Cardiac muscle cell (in vitro differentiated cells and primary cell): ENCODE results near the gene JAML. TPM values are rescaled to one million over a fixed set of nuclear protein-coding genes. Genes with fewer than 3 reads are reported as not detected.
A peak's percentile ranks its signal among the peaks of the same experiment; 100 is the strongest.
"Not testable (repeated sequence)": the region's sequence is repeated elsewhere in the genome, so short reads cannot be mapped to it uniquely, and the experiment has no call there.

Experiments used
- DNase-seq, 2 donors: peaks; one replicate each; pipeline versions ENCODE4 v3.0.0 to v3.0.0-alpha.2; 2010 to 2017; ENCODE audit warnings: low read depth in 1 of 2, low spot score in 1 of 2
- H3K27ac ChIP-seq: fragments of 200-600 bp; sonication (generic); 2 replicates; pipeline ENCODE4 v1.5.1; 2016
- H3K27me3 ChIP-seq: fragments of 200-600 bp; sonication (generic); 2 replicates; pipeline ENCODE4 v1.6.0; 2016; ENCODE audit warnings: control low read depth
- H3K36me3 ChIP-seq: fragments of 200-600 bp; sonication (generic); 2 replicates; pipeline ENCODE4 v1.5.1; 2016; ENCODE audit warnings: control low read depth
- H3K4me1 ChIP-seq: fragments of 200-600 bp; sonication (generic); 2 replicates; pipeline ENCODE4 v1.8.1; 2017; ENCODE audit warnings: low read depth, mild to moderate bottlenecking, mixed run types
- H3K4me3 ChIP-seq: fragments of 200-600 bp; sonication (generic); 2 replicates; pipeline ENCODE4 v1.5.1; 2016; ENCODE audit warnings: mild to moderate bottlenecking
- H3K9me3 ChIP-seq: fragments of 200-600 bp; sonication (generic); 2 replicates; pipeline ENCODE4 v1.5.1; 2017; ENCODE audit warnings: low read depth, mild to moderate bottlenecking, control low read depth
- polyA plus RNA-seq: library from polyadenylated mRNA; unstranded; fragments of >200 nt; fragmentation: Nextera tagmentation; extraction: Ambion mirVana; gene quantifications from 2 replicates; pipeline ENCODE4 v1.2.1, GENCODE V29; 2016
- total RNA-seq: library from RNA; depleted of rRNA; stranded (reverse); fragments of >200 nt; gene quantifications from 2 replicates; pipeline ENCODE4 v1.2.3, GENCODE V29; 2016
- TF ChIP-seq, protein P1 (sequence below): IDR thresholded peaks from 2 replicates; pipeline ENCODE4 v1.5.1; 2012; ENCODE audit warnings: low read depth, mild to moderate bottlenecking, low read length

The JAML gene
- total and polyA plus RNA-seq, 2 experiments from 2014 or later: not detected

DNA sequence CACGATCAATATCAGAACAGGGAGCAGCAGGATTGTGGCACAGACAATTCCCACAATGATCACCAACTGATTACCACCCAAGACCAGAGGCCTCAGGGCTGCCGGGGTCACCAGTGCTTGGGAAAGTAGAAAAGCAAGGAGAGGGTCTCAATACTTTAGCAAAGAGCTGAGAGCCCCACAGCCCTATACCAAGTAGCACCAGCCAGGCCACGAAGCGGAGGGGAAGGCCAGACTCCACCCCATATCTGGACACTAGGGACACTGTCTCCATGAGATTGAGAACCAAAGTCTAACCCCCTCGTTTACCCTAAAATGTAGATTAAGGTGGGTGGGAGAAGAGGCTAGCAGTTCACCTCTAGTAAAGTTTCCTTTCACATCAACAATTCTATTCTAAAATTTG, 24.3 kb downstream of the JAML start:
- Histone ChIP-seq H3K36me3 (no peaks in the 10 kb centered on the region), H3K27me3 (peaks cover 8% of the 10 kb centered on the region), H3K9me3 (no peaks in the 10 kb centered on the region), H3K27ac (no peak overlapping the region), H3K4me3 (no peak overlapping the region), H3K4me1 (peaks cover 10% of the 10 kb centered on the region)
- TF ChIP-seq, protein P1, sequence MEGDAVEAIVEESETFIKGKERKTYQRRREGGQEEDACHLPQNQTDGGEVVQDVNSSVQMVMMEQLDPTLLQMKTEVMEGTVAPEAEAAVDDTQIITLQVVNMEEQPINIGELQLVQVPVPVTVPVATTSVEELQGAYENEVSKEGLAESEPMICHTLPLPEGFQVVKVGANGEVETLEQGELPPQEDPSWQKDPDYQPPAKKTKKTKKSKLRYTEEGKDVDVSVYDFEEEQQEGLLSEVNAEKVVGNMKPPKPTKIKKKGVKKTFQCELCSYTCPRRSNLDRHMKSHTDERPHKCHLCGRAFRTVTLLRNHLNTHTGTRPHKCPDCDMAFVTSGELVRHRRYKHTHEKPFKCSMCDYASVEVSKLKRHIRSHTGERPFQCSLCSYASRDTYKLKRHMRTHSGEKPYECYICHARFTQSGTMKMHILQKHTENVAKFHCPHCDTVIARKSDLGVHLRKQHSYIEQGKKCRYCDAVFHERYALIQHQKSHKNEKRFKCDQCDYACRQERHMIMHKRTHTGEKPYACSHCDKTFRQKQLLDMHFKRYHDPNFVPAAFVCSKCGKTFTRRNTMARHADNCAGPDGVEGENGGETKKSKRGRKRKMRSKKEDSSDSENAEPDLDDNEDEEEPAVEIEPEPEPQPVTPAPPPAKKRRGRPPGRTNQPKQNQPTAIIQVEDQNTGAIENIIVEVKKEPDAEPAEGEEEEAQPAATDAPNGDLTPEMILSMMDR: no peak
- no peak for DNase-seq

DNA sequence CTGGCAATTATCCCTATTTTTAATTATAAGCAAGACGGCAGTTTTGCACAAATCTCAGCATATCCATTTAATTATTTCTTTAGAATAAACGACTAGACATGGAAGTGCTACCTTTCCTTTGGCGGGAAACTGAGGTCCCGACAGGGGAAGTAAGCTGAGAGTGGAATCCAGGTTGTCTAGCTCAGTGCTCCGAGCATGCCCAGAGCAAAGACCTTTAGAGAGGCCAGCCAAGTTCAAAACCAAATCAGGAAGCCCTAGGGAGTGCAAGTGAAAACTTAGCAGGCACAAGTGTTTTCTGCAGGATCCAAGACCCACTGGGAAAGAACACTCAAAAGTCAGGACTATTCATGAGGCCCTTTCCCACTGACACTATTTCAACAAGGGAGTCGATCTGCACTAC, 25.7 kb downstream of the JAML start:
- H3K9me3 ChIP-seq: no peaks in the 10 kb centered on the region
- TF ChIP-seq, protein P1: no peak

DNA sequence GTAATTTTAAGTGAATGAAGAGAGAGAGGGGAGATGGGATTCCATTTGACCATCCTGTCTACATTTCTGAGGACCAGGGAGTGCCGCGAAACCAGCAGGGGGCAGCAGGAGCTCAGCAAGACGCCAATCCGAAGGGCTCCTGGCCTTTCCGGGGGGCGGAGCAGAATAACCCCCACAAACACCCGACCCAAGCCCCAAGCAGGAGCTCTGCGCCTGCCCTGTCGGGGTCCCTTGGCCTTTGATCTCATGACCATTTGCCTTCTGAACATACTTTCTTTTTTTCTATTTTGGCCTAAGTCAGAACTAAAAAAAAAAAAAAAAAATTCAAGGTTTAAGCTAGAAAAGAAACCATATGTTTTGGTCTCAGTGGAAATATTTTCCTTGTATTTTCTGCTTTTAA, 26.4 kb downstream of the JAML start:
- Histone ChIP-seq H3K4me1 (peaks cover 17% of the 10 kb centered on the region), H3K9me3 (no peaks in the 10 kb centered on the region), H3K27ac (no peak overlapping the region), H3K36me3 (no peaks in the 10 kb centered on the region), H3K4me3 (no peak overlapping the region), H3K27me3 (no peaks in the 10 kb centered on the region)
- DNase-seq: peak; percentile 70 to 77
- TF ChIP-seq, protein P1: peak; percentile 88

More for the DNA sequence above, 25.7 kb downstream of the JAML start:
- Histone ChIP-seq H3K27me3 (peaks cover under 1% of the 10 kb centered on the region), H3K27ac (no peak overlapping the region), H3K4me3 (no peak overlapping the region), H3K4me1 (peaks cover 17% of the 10 kb centered on the region), H3K36me3 (no peaks in the 10 kb centered on the region)
- no peak for DNase-seq

DNA sequence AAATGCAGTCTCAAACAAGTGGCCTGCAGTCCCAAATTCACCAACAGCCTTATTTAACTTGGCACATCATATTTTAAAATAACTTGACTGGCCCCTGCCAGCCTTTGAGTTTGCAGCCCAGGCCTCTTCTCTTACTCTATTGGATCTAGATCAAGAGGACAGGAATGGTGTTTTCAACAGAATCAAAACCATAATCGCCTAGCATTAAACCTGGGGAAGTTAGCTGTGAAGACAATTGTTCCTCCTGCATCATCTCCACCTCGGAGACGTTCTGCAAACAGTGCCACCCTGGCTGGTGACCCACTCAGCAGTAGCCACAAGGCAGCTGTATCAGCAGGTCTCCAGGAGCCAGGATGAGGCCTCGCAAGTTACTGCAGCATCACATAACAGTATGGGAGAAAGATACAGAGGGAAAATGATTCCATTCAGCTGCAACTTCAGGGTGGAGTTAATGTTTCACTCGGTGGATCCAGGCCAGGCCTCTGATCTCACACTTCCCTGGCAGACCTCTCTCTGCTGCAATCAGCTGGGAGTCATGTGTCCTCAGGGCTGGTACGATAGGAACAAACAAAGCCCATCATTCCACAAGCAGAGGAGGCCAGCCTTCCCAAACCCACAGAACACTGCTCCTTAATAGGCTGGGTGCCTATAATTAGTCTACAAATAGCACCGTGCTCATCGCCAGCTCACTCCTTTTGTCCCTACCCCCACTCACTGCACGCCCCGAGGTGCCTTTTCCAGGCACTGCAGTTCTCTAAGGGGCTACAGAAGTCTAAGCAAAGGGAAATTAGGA, 29.8 kb downstream of the JAML start:
- H3K36me3 ChIP-seq: no peaks in the 10 kb centered on the region
- H3K27me3 ChIP-seq: no peaks in the 10 kb centered on the region
- H3K27ac ChIP-seq: peak overlapping the region; percentile 78
- TF ChIP-seq, protein P1: no peak
- peaks cover 17% of the 10 kb centered on the region for H3K4me1 ChIP-seq
- H3K4me3 ChIP-seq: no peak overlapping the region
- H3K9me3 ChIP-seq: no peaks in the 10 kb centered on the region
- peak; percentile 72 to 84 for DNase-seq

DNA sequence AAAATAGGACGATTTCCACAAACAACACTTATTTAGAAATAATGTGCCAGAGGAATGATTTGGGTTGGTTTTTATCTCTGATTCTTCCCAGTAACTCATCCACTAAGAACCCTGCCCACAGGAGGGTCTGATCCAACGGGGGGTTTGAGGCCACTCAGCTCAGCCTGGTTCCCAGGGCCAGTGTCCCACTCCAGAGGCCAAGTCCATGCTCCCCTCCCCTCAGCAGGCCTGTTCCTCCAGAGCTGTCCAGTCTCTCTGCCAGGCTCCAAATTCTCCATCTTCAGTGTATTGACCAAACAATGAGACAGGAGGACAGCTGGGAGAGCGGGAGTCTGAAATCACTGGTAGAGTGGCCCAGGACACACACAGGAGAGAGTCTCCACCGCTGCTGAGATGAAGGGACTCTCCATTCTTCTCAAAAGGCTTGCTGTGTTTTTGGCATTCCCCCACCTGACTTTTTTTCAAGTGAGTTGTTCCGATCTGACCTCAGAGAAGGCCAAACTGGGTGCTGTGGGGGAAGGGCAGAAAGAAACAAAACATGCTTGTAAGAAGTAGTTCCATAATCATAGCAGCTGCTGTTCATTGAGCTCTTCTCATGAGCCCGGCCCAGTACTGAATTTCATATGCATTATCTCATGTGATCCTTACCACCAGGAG, 30.8 kb downstream of the JAML start:
- H3K27ac ChIP-seq: no peak overlapping the region
- H3K27me3 ChIP-seq: no peaks in the 10 kb centered on the region
- no peaks in the 10 kb centered on the region for H3K9me3 ChIP-seq
- H3K4me3 ChIP-seq: no peak overlapping the region
- TF ChIP-seq, protein P1: no peak
- H3K4me1 ChIP-seq: peaks cover 15% of the 10 kb centered on the region
- no peak for DNase-seq
- no peaks in the 10 kb centered on the region for H3K36me3 ChIP-seq

DNA sequence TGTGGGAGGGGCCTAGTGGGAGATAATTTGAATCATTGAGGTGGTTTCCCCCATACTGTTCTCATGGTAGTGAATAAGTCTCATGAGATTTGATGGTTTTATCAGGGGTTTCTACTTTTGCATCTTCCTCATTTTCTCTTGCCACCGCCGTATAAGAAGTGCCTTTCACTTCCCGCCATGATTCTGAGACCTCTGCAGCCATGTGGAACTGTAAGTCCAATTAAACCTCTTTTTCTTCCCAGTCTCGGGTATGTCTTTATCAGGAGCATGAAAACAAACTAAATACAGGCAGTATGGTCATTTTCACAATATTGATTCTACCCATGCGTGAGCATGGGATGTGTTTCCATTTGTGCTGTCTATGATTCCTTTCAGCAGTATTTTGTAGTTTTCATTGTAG, 32.0 kb downstream of the JAML start:
- not testable (repeated sequence) for H3K27me3 ChIP-seq, H3K36me3 ChIP-seq, H3K4me3 ChIP-seq, H3K4me1 ChIP-seq, H3K9me3 ChIP-seq, DNase-seq, H3K27ac ChIP-seq

DNA sequence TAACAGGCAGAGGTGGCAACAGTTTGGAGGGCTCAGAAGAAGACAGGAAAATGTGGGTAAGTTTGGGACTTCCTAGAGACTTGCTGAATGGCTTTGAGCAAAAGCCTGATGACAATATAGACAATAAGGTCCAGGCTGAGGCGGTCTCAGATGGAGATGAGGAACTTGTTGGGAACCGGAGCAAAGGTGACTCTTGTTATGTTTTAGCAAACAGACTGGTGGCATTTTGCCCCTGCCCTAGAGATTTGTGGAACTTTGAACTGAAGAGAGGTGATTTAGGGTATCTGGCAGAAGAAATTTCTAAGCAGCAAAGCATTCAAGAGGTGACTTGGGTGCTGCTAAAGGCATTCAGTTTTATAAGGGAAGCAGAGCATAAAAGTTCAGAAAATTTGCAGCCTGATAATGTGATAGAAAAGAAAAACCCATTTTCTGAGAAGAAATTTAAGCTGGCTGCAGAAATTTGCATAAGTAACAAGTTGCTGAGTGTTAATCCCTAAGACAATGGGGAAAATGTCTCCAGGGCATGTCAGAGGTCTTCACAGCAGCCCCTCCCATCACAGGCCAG, 33.8 kb downstream of the JAML start:
- H3K4me3 ChIP-seq, H3K9me3 ChIP-seq, H3K36me3 ChIP-seq, H3K4me1 ChIP-seq, DNase-seq, H3K27ac ChIP-seq: not testable (repeated sequence)
- peaks cover 16% of the 10 kb centered on the region for H3K27me3 ChIP-seq
